Aorta (tissue), 5 donors: ENCODE data around the gene NSRP1. TPM values are rescaled to one million over a fixed set of nuclear protein-coding genes. Genes with fewer than 3 reads are reported as not detected.

Experiments used
- ATAC-seq: fragments of 200-7000 bp; cut with Tn5 transposase; one replicate; pipeline ENCODE4 v1.9.1; 2022; ENCODE audit warnings: moderate library complexity; ENCODE audit not compliant: low FRiP score
- DNase-seq, 2 donors: peaks; one replicate each; pipeline ENCODE4 v3.0.0-alpha.2; 2020
- H3K27ac ChIP-seq, 2 donors: one replicate each; pipeline ENCODE4 v1.5.1; 2013; ENCODE audit warnings: low read length in 2 of 2, mild to moderate bottlenecking in 2 of 2, moderate library complexity in 2 of 2, control low read depth in 1 of 2, inconsistent platforms in 1 of 2, low read depth in 1 of 2
- H3K27me3 ChIP-seq, 2 donors: one replicate each; pipeline ENCODE4 v1.6.1; 2013; ENCODE audit warnings: control low read depth in 1 of 2, low read length in 1 of 2, mild to moderate bottlenecking in 1 of 2, moderate library complexity in 1 of 2; ENCODE audit not compliant: insufficient read depth in 2 of 2, control insufficient read depth in 1 of 2
- H3K36me3 ChIP-seq, 2 donors: one replicate each; pipeline ENCODE4 v1.6.1; 2013; ENCODE audit warnings: control low read depth in 1 of 2, low read length in 1 of 2, mild to moderate bottlenecking in 1 of 2; ENCODE audit not compliant: insufficient read depth in 2 of 2, control insufficient read depth in 1 of 2
- H3K4me1 ChIP-seq, 2 donors: one replicate each; pipeline ENCODE4 v1.6.1; 2013; ENCODE audit warnings: low read length in 2 of 2, control low read depth in 1 of 2, mild to moderate bottlenecking in 1 of 2, moderate library complexity in 1 of 2; ENCODE audit not compliant: insufficient read depth in 2 of 2, control insufficient read depth in 1 of 2
- H3K4me3 ChIP-seq, 2 donors: one replicate each; pipeline ENCODE4 v1.5.1; 2013; ENCODE audit warnings: low read length in 2 of 2, control low read depth in 1 of 2, mild to moderate bottlenecking in 1 of 2
- H3K9me3 ChIP-seq: one replicate; pipeline ENCODE4 v1.6.1; 2013; ENCODE audit warnings: mild to moderate bottlenecking, low read length; ENCODE audit not compliant: control insufficient read depth
- WGBS, 2 donors: extraction: QIAGEN DNeasy Blood & Tissue Kit; methylation state at CpG; one replicate each; pipeline ENCODE4 v1.1.7; 2013; 5-methylcytosine and 5-hydroxymethylcytosine counted together
- intact Hi-C, 2 donors: fragments of 100-400 bp; cut with DNase I; formaldehyde crosslinking; loops; one replicate each; pipeline versions ENCODE4 v1.14.2 to v1.15.0; 2022
- polyA plus RNA-seq, 2 donors: library from polyadenylated mRNA; stranded (reverse); fragments of 200-250 nt; gene quantifications; one replicate each; pipeline ENCODE4 v1.2.3, GENCODE V29; 2013
- total RNA-seq, 2 donors: library from RNA; stranded (reverse); fragmentation: NEBNext Ultra II Directional; extraction: Animal tissue kit (Norgen Biotek cat#: 25700); gene quantifications; one replicate each; pipeline ENCODE4 v1.2.1, GENCODE V29; 2021
- donor health status: healthy with polysubstance abuse.
- donor health status: Bipolar disorder and iron deficiency.
- donor health status: DM: no; HTN: no; CAD: no.
- donor health status: DM: no; HTN: no; CAD: no.
- donor health status: DM: yes; HTN: yes; CAD: no.

NSRP1 gene
- total and polyA plus RNA-seq, 4 donors, result 39.5 to 91.9 (median 60.0) TPM

- intact Hi-C loops, result loop anchor here (5.0 to 10.0 kb wide), 4 partner anchors 156 to 286 kb away; partner anchors contain the start of gene SSH2 (in 2 of the 2)
- no peak for ATAC-seq
These were observed 25.4 kb upstream of the NSRP1 start for GRCh38 chr17:30091121-30091670.

GRCh38 chr17:30091771-30092170 lies 24.8 kb upstream of the NSRP1 start:
- Histone ChIP-seq H3K27me3 (no peaks in the 10 kb centered on the region), H3K4me1 (peaks cover 0 to 6% of the 10 kb centered on the region in 2 donors), H3K27ac (no peak overlapping the region), H3K36me3 (no peaks in the 10 kb centered on the region), H3K4me3 (no peak overlapping the region), H3K9me3 (no peaks in the 10 kb centered on the region)
- ATAC-seq (no peak), DNase-seq (no peak)
- 4 to 7% methylated on average over 6 of the region's 6 CpGs for WGBS, 2 donors
- intact Hi-C loops, result loop anchor here (2.0 to 10.0 kb wide), 5 partner anchors 65 to 287 kb away; partner anchors contain the start of gene SSH2 (in 2 of the 2)

More at GRCh38 chr17:30091121-30091670, 25.4 kb upstream of the NSRP1 start:
- no peak overlapping the region for H3K4me3 ChIP-seq
- no peaks in the 10 kb centered on the region for H3K36me3 ChIP-seq
- H3K27me3 ChIP-seq, result no peaks in the 10 kb centered on the region
- H3K27ac ChIP-seq, result peak overlapping the region in 1 of 2 donors; percentile 87
- no peak for DNase-seq
- WGBS, 2 donors, result 53 to 54% methylated on average over 4 of the region's 4 CpGs
- H3K4me1 ChIP-seq, result peaks cover 0 to 5% of the 10 kb centered on the region in 2 donors
- H3K9me3 ChIP-seq, result no peaks in the 10 kb centered on the region

GRCh38 chr17:30092886-30093285 lies 23.7 kb upstream of the NSRP1 start:
- no peak for DNase-seq
- Histone ChIP-seq H3K4me1 (peaks cover 0 to 6% of the 10 kb centered on the region in 2 donors), H3K9me3 (no peaks in the 10 kb centered on the region), H3K27me3 (no peaks in the 10 kb centered on the region), H3K36me3 (no peaks in the 10 kb centered on the region), H3K4me3 (no peak overlapping the region), H3K27ac (no peak overlapping the region)
- intact Hi-C loops, result loop anchor here (1.0 to 10.0 kb wide), 6 partner anchors 66 to 288 kb away; partner anchors contain the start of gene SSH2 (in 2 of the 2)
- ATAC-seq, result no peak

- peaks cover 0 to 6% of the 10 kb centered on the region in 2 donors for H3K4me1 ChIP-seq
- no peak overlapping the region for H3K4me3 ChIP-seq
- H3K27me3 ChIP-seq, result no peaks in the 10 kb centered on the region
- H3K9me3 ChIP-seq, result no peaks in the 10 kb centered on the region
- DNase-seq (no peak), ATAC-seq (peak; percentile 74)
- no peaks in the 10 kb centered on the region for H3K36me3 ChIP-seq
- no peak overlapping the region for H3K27ac ChIP-seq
- intact Hi-C loops, result loop anchor here (1.0 to 10.0 kb wide), 6 partner anchors 67 to 289 kb away; partner anchors contain the start of gene SSH2 (in 2 of the 2)
- WGBS, 2 donors, result 18 to 21% methylated on average over 12 of the region's 12 CpGs
These were observed 23.0 kb upstream of the NSRP1 start for GRCh38 chr17:30093463-30094147.

GRCh38 chr17:30095507-30096244 lies 20.9 kb upstream of the NSRP1 start:
- Histone ChIP-seq H3K27ac (no peak overlapping the region), H3K4me1 (peaks cover 0 to 6% of the 10 kb centered on the region in 2 donors), H3K4me3 (no peak overlapping the region), H3K36me3 (no peaks in the 10 kb centered on the region), H3K27me3 (no peaks in the 10 kb centered on the region), H3K9me3 (no peaks in the 10 kb centered on the region)
- WGBS, 2 donors, result 2 to 9% methylated on average over 4 of the region's 4 CpGs
- DNase-seq, result no peak
- ATAC-seq, result peak; percentile 58
- intact Hi-C loops, result loop anchor here (10.0 kb wide), 2 partner anchors 161 to 291 kb away; partner anchors contain the start of gene SSH2 (in 1 of the 2)

- Histone ChIP-seq H3K4me1 (no peaks in the 10 kb centered on the region), H3K27ac (no peak overlapping the region), H3K36me3 (no peaks in the 10 kb centered on the region), H3K9me3 (no peaks in the 10 kb centered on the region), H3K27me3 (no peaks in the 10 kb centered on the region), H3K4me3 (no peak overlapping the region)
- WGBS, 2 donors, result 53 to 57% methylated on average over 4 of the region's 4 CpGs
- ATAC-seq (no peak), DNase-seq (no peak)
- intact Hi-C loops, result no loop called here
These were observed 14.8 kb upstream of the NSRP1 start for GRCh38 chr17:30101686-30102390.

GRCh38 chr17:30103921-30104320 lies 12.7 kb upstream of the NSRP1 start:
- intact Hi-C loops, result no loop called here
- Histone ChIP-seq H3K9me3 (no peaks in the 10 kb centered on the region), H3K27me3 (no peaks in the 10 kb centered on the region), H3K27ac (no peak overlapping the region), H3K4me3 (no peak overlapping the region), H3K36me3 (no peaks in the 10 kb centered on the region), H3K4me1 (no peaks in the 10 kb centered on the region)
- 73 to 83% methylated on average over 1 of the region's 1 CpG for WGBS, 2 donors
- ATAC-seq (no peak), DNase-seq (no peak)

GRCh38 chr17:30104575-30105339 lies 11.9 kb upstream of the NSRP1 start:
- peak overlapping the region in 1 of 2 donors; percentile 36 for H3K27ac ChIP-seq
- no peaks in the 10 kb centered on the region for H3K9me3 ChIP-seq
- 17 to 19% methylated on average over 29 of the region's 29 CpGs for WGBS, 2 donors
- no peaks in the 10 kb centered on the region for H3K27me3 ChIP-seq
- ATAC-seq, result peak; percentile 93
- no peaks in the 10 kb centered on the region for H3K4me1 ChIP-seq
- intact Hi-C loops, result no loop called here
- peak overlapping the region in 1 of 2 donors; percentile 79 for H3K4me3 ChIP-seq
- peak; percentile 85 to 87 for DNase-seq
- H3K36me3 ChIP-seq, result no peaks in the 10 kb centered on the region
